ENCODE measurements around the gene HTRA2.

Gene HTRA2

DNA sequence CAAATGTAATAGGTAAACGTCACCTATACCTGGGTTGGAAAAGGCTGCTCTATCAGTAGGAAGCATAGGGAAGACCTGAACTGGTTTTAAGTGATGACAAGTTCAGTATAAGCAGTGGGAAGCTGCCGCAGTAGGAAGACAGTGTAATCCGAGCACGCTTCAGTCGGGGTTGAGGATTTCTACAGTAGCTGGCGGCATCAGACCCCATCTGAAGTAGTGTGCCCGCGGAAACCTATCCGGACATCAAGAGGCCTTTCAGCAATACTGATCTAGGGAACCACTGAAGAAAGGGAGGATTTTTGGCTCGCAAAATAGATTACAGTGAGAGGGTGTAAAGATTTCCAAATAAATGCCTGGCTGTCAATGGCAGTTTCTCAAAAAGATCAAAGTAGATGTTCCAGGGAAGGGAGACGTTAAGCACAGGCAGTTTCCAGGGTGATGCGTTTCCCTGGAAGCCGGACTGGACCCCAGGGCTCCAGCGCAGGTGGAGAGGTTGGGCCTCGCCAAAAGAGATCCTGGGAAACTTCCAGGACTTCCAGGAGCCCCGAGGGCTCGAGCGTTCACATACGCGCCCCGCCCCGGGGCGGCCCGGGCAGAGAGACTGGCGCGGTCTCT, 18.7 kb downstream of the HTRA2 start:
- H2AFZ ChIP-seq (ENCODE audit: low read length) = no peak overlapping the region
- peaks cover 13% of the 10 kb centered on the region for H3K27me3 ChIP-seq (ENCODE audit: insufficient read depth, low read length)
- H3K4me1 ChIP-seq (ENCODE audit: insufficient read depth, low read length, severe bottlenecking) = peaks cover 3% of the 10 kb centered on the region
- no peaks in the 10 kb centered on the region for H3K9me3 ChIP-seq (ENCODE audit: low read length)
- no peaks in the 10 kb centered on the region for H3K36me3 ChIP-seq (ENCODE audit: insufficient read depth, low read length)
- no peaks in the 10 kb centered on the region for H3F3A ChIP-seq (ENCODE audit: insufficient read depth, low read length)
- no peak overlapping the region for H3K27ac ChIP-seq (ENCODE audit: low read depth, low read length, poor library complexity, severe bottlenecking)
- no peak overlapping the region for H3K4me2 ChIP-seq (ENCODE audit: low read length)
- H3K9ac ChIP-seq (ENCODE audit: low read length) = no peak overlapping the region
- H4K20me1 ChIP-seq (ENCODE audit: insufficient read depth, low read length) = no peaks in the 10 kb centered on the region
- H3K4me3 ChIP-seq (ENCODE audit: low read depth, low read length, poor library complexity, severe bottlenecking) = no peak overlapping the region
- no peaks in the 10 kb centered on the region for H3K9me2 ChIP-seq (ENCODE audit: low read depth, low read length)
- no peaks in the 10 kb centered on the region for H3K79me2 ChIP-seq (ENCODE audit: insufficient read depth, low read length)
- TF ChIP-seq EZH2 (IDR thresholded peaks at IDR 0.05; ENCODE audit: borderline replicate concordance, low read length) = no peak
- TF ChIP-seq, protein P1, sequence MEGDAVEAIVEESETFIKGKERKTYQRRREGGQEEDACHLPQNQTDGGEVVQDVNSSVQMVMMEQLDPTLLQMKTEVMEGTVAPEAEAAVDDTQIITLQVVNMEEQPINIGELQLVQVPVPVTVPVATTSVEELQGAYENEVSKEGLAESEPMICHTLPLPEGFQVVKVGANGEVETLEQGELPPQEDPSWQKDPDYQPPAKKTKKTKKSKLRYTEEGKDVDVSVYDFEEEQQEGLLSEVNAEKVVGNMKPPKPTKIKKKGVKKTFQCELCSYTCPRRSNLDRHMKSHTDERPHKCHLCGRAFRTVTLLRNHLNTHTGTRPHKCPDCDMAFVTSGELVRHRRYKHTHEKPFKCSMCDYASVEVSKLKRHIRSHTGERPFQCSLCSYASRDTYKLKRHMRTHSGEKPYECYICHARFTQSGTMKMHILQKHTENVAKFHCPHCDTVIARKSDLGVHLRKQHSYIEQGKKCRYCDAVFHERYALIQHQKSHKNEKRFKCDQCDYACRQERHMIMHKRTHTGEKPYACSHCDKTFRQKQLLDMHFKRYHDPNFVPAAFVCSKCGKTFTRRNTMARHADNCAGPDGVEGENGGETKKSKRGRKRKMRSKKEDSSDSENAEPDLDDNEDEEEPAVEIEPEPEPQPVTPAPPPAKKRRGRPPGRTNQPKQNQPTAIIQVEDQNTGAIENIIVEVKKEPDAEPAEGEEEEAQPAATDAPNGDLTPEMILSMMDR (IDR thresholded peaks at IDR 0.05; ENCODE audit: low read length) = no peak

DNA sequence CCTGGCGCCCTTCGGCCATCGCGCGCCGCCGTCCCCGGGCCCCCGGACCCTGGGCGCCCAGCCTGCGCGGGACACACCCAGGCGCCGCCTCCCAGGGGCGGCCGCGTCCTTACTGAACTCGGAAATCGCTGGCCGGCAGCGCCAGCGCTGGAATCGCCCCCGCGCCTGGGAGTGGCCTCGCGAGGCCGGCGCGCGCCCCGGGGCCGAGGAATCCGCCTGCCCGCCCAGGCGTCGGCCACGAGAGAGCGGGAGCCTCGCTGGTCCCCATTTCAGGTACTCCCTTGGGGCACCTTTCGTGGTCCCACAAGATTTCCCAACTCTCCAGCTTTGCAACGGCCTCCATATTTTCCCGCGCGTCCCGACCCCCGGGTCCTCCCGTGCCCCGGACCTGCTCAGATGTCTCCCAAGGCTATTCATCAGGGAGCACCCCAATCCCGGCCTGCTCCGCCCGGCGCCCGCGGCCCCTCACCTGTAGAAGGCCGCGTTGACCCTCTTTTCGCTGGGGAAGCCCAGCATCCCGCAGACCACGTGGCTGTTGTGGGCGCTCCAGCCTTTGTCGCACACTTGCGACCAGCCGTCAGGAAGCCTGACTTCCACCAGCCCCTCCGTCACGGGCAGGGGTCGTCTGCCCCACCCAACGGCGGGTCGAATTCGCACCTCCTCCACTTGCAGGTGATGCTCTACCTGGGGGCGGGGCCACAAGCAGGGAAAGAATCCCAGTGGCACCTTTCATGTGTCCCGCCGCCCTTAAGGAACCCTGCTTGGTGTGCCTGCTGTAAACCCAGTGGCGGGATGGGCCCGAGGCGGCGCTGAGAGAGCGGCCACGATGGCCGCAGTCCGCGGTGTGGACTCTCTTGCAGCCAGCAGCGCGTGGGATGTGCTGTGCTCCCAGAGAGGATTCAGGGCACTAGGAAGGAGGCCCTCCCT, 19.4 kb downstream of the HTRA2 start:
- no peak overlapping the region for H2AFZ ChIP-seq (ENCODE audit: low read length)
- H3K9me3 ChIP-seq (ENCODE audit: low read length) = no peaks in the 10 kb centered on the region
- peaks cover 9% of the 10 kb centered on the region for H3K4me1 ChIP-seq (ENCODE audit: insufficient read depth, low read length, severe bottlenecking)
- TF ChIP-seq, protein P1 (IDR thresholded peaks at IDR 0.05; ENCODE audit: low read length) = no peak
- TF ChIP-seq EZH2 (IDR thresholded peaks at IDR 0.05; ENCODE audit: borderline replicate concordance, low read length) = no peak
- H3K4me2 ChIP-seq (ENCODE audit: low read length) = no peak overlapping the region
- H3K36me3 ChIP-seq (ENCODE audit: insufficient read depth, low read length) = no peaks in the 10 kb centered on the region
- peaks cover 13% of the 10 kb centered on the region for H3K27me3 ChIP-seq (ENCODE audit: insufficient read depth, low read length)
- no peak overlapping the region for H3K9ac ChIP-seq (ENCODE audit: low read length)
- H3K27ac ChIP-seq (ENCODE audit: low read depth, low read length, poor library complexity, severe bottlenecking) = no peak overlapping the region
- H4K20me1 ChIP-seq (ENCODE audit: insufficient read depth, low read length) = no peaks in the 10 kb centered on the region
- no peak overlapping the region for H3K4me3 ChIP-seq (ENCODE audit: low read depth, low read length, poor library complexity, severe bottlenecking)
- H3K9me2 ChIP-seq (ENCODE audit: low read depth, low read length) = no peaks in the 10 kb centered on the region
- H3K79me2 ChIP-seq (ENCODE audit: insufficient read depth, low read length) = no peaks in the 10 kb centered on the region
- no peaks in the 10 kb centered on the region for H3F3A ChIP-seq (ENCODE audit: insufficient read depth, low read length)

DNA sequence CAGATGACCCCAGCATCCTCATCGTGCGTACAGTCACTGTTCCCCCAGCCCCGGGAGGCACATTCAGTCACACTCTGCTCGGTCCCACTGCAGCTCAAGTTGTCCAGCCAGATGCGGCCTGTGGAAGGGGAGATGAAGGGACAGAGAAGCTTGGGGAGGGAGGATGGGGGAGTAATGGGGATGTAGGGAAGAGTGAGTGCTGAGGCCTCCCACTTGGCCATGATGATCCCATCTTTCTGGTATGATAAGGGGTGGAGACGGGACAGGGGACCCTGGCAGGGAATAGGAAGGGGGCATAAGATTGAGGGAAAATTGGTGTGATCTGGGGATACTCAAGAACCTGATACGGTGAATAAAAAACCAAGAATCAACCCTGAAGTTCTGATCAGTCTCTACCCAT, 20.5 kb downstream of the HTRA2 start:
- no peak overlapping the region for H3K27ac ChIP-seq (ENCODE audit: low read depth, low read length, poor library complexity, severe bottlenecking)
- H3F3A ChIP-seq (ENCODE audit: insufficient read depth, low read length) = no peaks in the 10 kb centered on the region
- H3K9ac ChIP-seq (ENCODE audit: low read length) = no peak overlapping the region
- no peaks in the 10 kb centered on the region for H3K36me3 ChIP-seq (ENCODE audit: insufficient read depth, low read length)
- no peak overlapping the region for H3K4me2 ChIP-seq (ENCODE audit: low read length)
- H3K4me3 ChIP-seq (ENCODE audit: low read depth, low read length, poor library complexity, severe bottlenecking) = no peak overlapping the region
- H3K79me2 ChIP-seq (ENCODE audit: insufficient read depth, low read length) = no peaks in the 10 kb centered on the region
- peaks cover 13% of the 10 kb centered on the region for H3K27me3 ChIP-seq (ENCODE audit: insufficient read depth, low read length)
- no peak overlapping the region for H2AFZ ChIP-seq (ENCODE audit: low read length)
- no peaks in the 10 kb centered on the region for H3K9me3 ChIP-seq (ENCODE audit: low read length)
- H3K9me2 ChIP-seq (ENCODE audit: low read depth, low read length) = no peaks in the 10 kb centered on the region
- no peak for TF ChIP-seq EZH2 (IDR thresholded peaks at IDR 0.05; ENCODE audit: borderline replicate concordance, low read length)
- TF ChIP-seq, protein P1 (IDR thresholded peaks at IDR 0.05; ENCODE audit: low read length) = no peak
- no peaks in the 10 kb centered on the region for H4K20me1 ChIP-seq (ENCODE audit: insufficient read depth, low read length)
- H3K4me1 ChIP-seq (ENCODE audit: insufficient read depth, low read length, severe bottlenecking) = peaks cover 12% of the 10 kb centered on the region

All from OCI-LY1 (cell line).